ENCODE results near the gene SHROOM2. TPM values are rescaled to one million over a fixed set of nuclear protein-coding genes. Genes with fewer than 3 reads are reported as not detected.

SHROOM2 gene
- total and polyA plus RNA-seq, 7 donors, result 0.71 to 3.0 (median 1.8) TPM

DNA sequence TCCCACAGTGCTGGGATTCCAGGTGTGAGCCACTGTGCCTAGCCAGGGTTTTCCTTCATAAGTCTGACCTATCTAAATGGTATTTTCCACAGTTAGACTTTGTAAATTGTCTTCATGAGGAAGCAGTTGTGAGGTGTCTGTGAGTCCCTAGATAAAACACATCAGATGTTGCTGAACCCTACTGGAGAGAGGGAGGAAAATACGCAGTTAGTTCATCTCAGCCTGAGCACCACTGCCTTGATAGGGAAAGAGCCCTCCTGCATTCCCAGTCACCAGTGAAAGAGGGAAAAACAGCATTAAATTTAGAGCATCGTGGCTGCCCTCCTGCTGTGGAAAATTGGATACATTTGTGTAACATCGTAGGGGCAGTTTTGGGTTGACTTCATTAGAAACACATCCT, 149.2 kb downstream of the SHROOM2 start:
- Histone ChIP-seq H3K27me3 (no peaks in the 10 kb centered on the region), H3K36me3 (no peaks in the 10 kb centered on the region), H3K27ac (no peak overlapping the region), H3K4me1 (no peaks in the 10 kb centered on the region), H3K9me3 (no peaks in the 10 kb centered on the region), H3K4me3 (no peak overlapping the region)
- TF ChIP-seq, protein P1, sequence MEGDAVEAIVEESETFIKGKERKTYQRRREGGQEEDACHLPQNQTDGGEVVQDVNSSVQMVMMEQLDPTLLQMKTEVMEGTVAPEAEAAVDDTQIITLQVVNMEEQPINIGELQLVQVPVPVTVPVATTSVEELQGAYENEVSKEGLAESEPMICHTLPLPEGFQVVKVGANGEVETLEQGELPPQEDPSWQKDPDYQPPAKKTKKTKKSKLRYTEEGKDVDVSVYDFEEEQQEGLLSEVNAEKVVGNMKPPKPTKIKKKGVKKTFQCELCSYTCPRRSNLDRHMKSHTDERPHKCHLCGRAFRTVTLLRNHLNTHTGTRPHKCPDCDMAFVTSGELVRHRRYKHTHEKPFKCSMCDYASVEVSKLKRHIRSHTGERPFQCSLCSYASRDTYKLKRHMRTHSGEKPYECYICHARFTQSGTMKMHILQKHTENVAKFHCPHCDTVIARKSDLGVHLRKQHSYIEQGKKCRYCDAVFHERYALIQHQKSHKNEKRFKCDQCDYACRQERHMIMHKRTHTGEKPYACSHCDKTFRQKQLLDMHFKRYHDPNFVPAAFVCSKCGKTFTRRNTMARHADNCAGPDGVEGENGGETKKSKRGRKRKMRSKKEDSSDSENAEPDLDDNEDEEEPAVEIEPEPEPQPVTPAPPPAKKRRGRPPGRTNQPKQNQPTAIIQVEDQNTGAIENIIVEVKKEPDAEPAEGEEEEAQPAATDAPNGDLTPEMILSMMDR (IDR thresholded peaks at IDR 0.05), result no peak
- TF ChIP-seq POLR2AphosphoS5 (IDR thresholded peaks at IDR 0.05) (no peak), POLR2A (IDR thresholded peaks at IDR 0.05) (no peak), EP300 (IDR thresholded peaks at IDR 0.05) (no peak)
- intact Hi-C loops (cut with DNase I), result no loop called here
- WGBS, 2 donors, result 84 to 92% methylated on average over 3 of the region's 3 CpGs
- no peak for DNase-seq

GRCh38 chrX:9937761-9938160, 151.5 kb downstream of the SHROOM2 start:
- H3K9me3 ChIP-seq, result no peaks in the 10 kb centered on the region
- intact Hi-C loops (cut with DNase I), result no loop called here
- DNase-seq, result no peak
- no peak overlapping the region for H3K4me3 ChIP-seq
- no peak overlapping the region for H3K27ac ChIP-seq
- no peaks in the 10 kb centered on the region for H3K27me3 ChIP-seq
- no peaks in the 10 kb centered on the region for H3K4me1 ChIP-seq
- TF ChIP-seq POLR2AphosphoS5 (IDR thresholded peaks at IDR 0.05), result no peak
- WGBS, 2 donors, result 88 to 95% methylated on average over 8 of the region's 8 CpGs
- no peaks in the 10 kb centered on the region for H3K36me3 ChIP-seq

- Histone ChIP-seq H3K36me3 (no peaks in the 10 kb centered on the region), H3K4me3 (no peak overlapping the region), H3K4me1 (no peaks in the 10 kb centered on the region), H3K27ac (no peak overlapping the region), H3K9me3 (no peaks in the 10 kb centered on the region), H3K27me3 (no peaks in the 10 kb centered on the region)
- intact Hi-C loops (cut with DNase I), result no loop called here
- no peak for TF ChIP-seq POLR2A (IDR thresholded peaks at IDR 0.05)
- TF ChIP-seq, protein P1 (IDR thresholded peaks at IDR 0.05), result no peak
- TF ChIP-seq EP300 (IDR thresholded peaks at IDR 0.05), result no peak
- no peak for TF ChIP-seq POLR2AphosphoS5 (IDR thresholded peaks at IDR 0.05)
- 84 to 96% methylated on average over 7 of the region's 7 CpGs for WGBS, 2 donors
- no peak for DNase-seq
Measured at GRCh38 chrX:9938516-9938915, 152.3 kb downstream of the SHROOM2 start.

GRCh38 chrX:9940421-9940820, 154.2 kb downstream of the SHROOM2 start:
- H3K4me3 ChIP-seq, result no peak overlapping the region
- no peaks in the 10 kb centered on the region for H3K4me1 ChIP-seq
- no peak overlapping the region for H3K27ac ChIP-seq
- no peak for DNase-seq
- H3K9me3 ChIP-seq, result no peaks in the 10 kb centered on the region
- intact Hi-C loops (cut with DNase I), result no loop called here
- 63 to 95% methylated on average over 14 of the region's 14 CpGs for WGBS, 2 donors
- H3K27me3 ChIP-seq, result no peaks in the 10 kb centered on the region
- TF ChIP-seq EP300 (IDR thresholded peaks at IDR 0.05) (no peak), POLR2A (IDR thresholded peaks at IDR 0.05) (no peak), POLR2AphosphoS5 (IDR thresholded peaks at IDR 0.05) (no peak)
- TF ChIP-seq, protein P1 (IDR thresholded peaks at IDR 0.05), result no peak
- H3K36me3 ChIP-seq, result no peaks in the 10 kb centered on the region

- WGBS, 2 donors, result 45 to 86% methylated on average over 6 of the region's 6 CpGs
- intact Hi-C loops (cut with DNase I), result no loop called here
- H3K9me3 ChIP-seq, result no peaks in the 10 kb centered on the region
Measured at GRCh38 chrX:9942086-9942485, 155.9 kb downstream of the SHROOM2 start.

More at GRCh38 chrX:9942086-9942485, 155.9 kb downstream of the SHROOM2 start:
- no peak for DNase-seq
- TF ChIP-seq POLR2A (IDR thresholded peaks at IDR 0.05), result no peak
- no peak for TF ChIP-seq EP300 (IDR thresholded peaks at IDR 0.05)
- TF ChIP-seq POLR2AphosphoS5 (IDR thresholded peaks at IDR 0.05), result no peak
- TF ChIP-seq, protein P1 (IDR thresholded peaks at IDR 0.05), result no peak
- H3K27ac ChIP-seq, result no peak overlapping the region
- H3K4me3 ChIP-seq, result no peak overlapping the region
- no peaks in the 10 kb centered on the region for H3K27me3 ChIP-seq
- H3K36me3 ChIP-seq, result no peaks in the 10 kb centered on the region
- H3K4me1 ChIP-seq, result no peaks in the 10 kb centered on the region
